SU-DHL-6 (cell line): ENCODE measurements around the gene ERP27.

ENCODE experiments used
- EZH2phosphoT487 ChIP-seq: fragments of 200-600 bp; sonication (generic), shearing (Covaris generic); conservative IDR thresholded peaks from 2 replicates; pipeline ENCODE4 v1.6.1; 2018; ENCODE audit warnings: mild to moderate bottlenecking, antibody characterized with exemption, low read length, moderate library complexity, mixed read lengths
- TF ChIP-seq, protein P1 (sequence below): fragments of 200-600 bp; sonication (generic); IDR thresholded peaks from one replicate; pipeline ENCODE4 v1.5.1; 2017; ENCODE audit warnings: antibody characterized with exemption, mild to moderate bottlenecking, low read length, moderate library complexity; ENCODE audit not compliant: insufficient read depth, poor library complexity, severe bottlenecking

- TF ChIP-seq, protein P1, sequence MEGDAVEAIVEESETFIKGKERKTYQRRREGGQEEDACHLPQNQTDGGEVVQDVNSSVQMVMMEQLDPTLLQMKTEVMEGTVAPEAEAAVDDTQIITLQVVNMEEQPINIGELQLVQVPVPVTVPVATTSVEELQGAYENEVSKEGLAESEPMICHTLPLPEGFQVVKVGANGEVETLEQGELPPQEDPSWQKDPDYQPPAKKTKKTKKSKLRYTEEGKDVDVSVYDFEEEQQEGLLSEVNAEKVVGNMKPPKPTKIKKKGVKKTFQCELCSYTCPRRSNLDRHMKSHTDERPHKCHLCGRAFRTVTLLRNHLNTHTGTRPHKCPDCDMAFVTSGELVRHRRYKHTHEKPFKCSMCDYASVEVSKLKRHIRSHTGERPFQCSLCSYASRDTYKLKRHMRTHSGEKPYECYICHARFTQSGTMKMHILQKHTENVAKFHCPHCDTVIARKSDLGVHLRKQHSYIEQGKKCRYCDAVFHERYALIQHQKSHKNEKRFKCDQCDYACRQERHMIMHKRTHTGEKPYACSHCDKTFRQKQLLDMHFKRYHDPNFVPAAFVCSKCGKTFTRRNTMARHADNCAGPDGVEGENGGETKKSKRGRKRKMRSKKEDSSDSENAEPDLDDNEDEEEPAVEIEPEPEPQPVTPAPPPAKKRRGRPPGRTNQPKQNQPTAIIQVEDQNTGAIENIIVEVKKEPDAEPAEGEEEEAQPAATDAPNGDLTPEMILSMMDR, result no peak
- TF ChIP-seq EZH2phosphoT487, result no peak
Measured at GRCh38 chr12:14896521-14897169, 41.7 kb downstream of the ERP27 start.
